Measurements from ENCODE around the gene BICRA.

GRCh38 chr19:47613165-47614020, 4.5 kb downstream of the BICRA start:
- TF ChIP-seq CTCF (IDR thresholded peaks at IDR 0.05) (no peak), EZH2 (IDR thresholded peaks at IDR 0.05; ENCODE audit: borderline replicate concordance, insufficient read depth, low read depth, low read length, poor library complexity, severe bottlenecking) (no peak)
